A673 (cell line): ENCODE results near the gene MAST4.

ENCODE experiments used
- CTCF ChIP-seq: fragments of 300-800, 200-600 bp; sonication (generic); conservative IDR thresholded peaks from 2 replicates; pipeline ENCODE4 v1.5.1; 2017; ENCODE audit warnings: low read depth, mild to moderate bottlenecking, antibody characterized with exemption, low read length, moderate library complexity, mixed read lengths
- EZH2 ChIP-seq: fragments of 200-600 bp; sonication (generic); IDR thresholded peaks from 2 replicates; pipeline ENCODE4 v1.6.1; 2017; ENCODE audit warnings: borderline replicate concordance, low read depth, mild to moderate bottlenecking, mixed read lengths, antibody characterized with exemption, low read length; ENCODE audit not compliant: poor library complexity, severe bottlenecking

- no peak for TF ChIP-seq CTCF
- TF ChIP-seq EZH2 = no peak
Measured at GRCh38 chr5:66704790-66705425, 108.7 kb downstream of the MAST4 start.
